CD4-positive, alpha-beta T cell treated with Interleukin-6 for 4 hours (primary cell): ENCODE measurements around the gene PRSS48.
"Not testable (repeated sequence)": the region's sequence is repeated elsewhere in the genome, so short reads cannot be mapped to it uniquely, and the experiment has no call there.

Experiments
- DNase-seq: peaks from one replicate; pipeline ENCODE4 v3.0.0-alpha.2; 2020; ENCODE audit warnings: mixed read lengths

The PRSS48 gene

DNA sequence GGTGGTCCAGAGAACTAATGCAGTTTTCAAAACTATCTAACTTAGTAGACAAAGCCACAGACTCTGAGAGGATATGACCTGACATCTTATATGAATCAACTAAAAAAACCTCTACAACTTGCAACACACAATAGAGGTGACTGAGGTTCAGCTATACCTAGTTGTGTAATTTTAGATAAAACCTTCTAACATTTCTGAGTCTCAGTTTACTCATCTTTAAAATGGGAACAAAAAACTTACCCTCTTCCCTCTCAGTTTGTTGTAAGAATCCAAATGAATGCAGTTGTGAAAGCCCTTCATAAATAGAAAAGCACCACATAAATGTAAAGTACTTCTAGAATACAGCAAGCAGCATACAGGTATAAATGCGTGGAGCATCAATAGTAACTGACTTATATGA is 42.5 kb downstream of the PRSS48 start:
- no peak for DNase-seq

DNA sequence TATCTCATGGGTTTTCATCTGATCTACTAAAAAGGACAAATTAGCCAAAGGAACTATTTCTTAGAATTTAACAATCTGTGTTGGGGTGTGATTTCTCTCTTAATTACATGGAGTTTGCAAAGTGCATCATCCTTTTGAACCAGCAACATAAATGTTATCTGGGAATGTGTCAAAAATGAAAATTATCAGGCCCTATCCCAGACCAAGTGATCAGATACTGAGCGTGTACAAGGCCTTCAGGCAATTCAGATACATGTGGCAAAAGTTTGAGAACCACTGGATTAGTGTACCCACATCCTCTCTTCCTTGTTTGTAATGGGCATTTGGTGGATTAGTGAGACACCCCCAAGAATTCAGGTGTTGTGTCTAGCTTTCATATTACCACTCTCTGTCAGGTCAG is 44.6 kb downstream of the PRSS48 start:
- DNase-seq = no peak

DNA sequence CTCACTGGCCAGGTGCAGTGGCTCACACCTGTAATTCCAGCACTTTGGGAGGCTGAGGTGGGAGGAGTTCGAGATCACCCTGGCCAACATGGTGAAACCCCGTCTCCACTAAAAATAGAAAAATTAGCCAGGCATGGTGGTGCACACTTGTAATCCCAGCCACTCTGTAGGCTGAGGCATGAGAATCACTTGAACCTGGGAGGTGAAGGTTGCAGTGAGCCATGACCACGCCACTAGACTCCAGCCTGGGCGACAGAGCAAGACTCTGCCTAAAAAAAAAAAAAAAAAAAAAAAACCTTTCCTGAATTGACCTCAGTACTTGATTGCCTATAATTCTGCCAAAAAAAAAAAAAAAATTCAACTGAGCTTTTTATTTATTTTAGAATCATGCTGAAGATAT is 45.2 kb downstream of the PRSS48 start:
- not testable (repeated sequence) for DNase-seq

DNA sequence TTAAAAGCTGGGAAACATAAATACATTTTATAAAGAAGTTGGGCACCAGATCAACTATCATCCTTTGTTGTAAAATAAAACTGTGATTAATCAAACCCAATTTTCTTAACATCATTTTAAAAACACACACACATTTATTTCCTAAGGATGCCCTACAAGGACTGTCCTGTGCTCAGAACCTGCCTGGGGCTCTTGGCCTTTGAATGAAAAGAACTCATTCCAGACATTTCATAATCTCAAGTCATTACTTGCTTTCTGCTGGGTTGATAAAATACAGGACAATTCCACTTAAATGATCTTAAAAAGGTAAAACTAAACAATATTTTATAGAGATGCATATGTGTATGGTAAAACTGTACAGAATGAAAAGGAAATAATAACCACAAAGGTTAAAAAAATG is 45.6 kb downstream of the PRSS48 start:
- no peak for DNase-seq

DNA sequence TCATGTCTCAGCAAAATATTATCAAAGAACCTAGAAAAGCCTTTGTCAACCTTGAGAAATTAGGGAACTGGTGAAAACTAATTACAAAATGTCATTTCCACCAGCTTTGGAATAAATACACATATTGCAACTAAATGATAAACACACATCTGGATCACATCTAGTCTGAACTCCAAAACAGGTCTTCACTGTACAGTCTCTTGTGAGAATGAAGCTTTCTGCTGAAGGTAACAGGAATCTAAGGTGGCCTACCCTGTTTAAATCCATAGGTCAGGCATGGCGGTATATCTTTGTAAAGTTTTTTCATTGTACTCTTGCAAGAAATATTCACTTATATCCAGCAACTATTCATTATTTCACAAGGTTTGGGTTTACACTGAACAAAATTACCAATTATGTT is 46.7 kb downstream of the PRSS48 start:
- no peak for DNase-seq

DNA sequence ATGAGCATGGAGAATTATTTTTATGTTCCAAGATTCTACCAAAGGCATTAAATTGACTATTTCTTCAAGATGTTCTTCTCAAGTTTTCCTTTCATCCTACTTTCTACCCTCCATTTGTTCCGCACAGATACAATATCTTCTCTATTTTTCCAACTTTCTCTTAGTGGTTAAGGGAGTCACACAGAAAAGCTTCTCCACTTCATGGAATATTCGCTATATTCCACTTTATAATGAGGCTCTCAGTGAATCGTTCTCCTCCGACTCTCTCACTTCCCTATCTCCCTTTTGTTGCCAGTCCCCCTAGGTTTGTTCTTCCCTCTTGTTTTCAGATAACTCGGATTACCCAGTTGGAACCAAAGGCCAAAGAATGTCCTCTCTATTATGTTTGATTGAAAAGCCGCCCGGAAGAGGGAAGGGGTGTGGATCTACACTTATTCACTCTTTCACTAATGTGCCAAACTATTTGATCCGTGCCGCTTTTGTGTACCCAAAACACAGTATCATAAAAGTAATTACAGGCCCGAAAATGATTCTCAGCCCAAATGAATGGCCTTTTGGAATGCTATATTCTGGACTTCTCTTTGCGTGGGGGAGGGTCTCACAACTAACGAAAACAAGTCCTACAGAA is 47.3 kb downstream of the PRSS48 start:
- no peak for DNase-seq

DNA sequence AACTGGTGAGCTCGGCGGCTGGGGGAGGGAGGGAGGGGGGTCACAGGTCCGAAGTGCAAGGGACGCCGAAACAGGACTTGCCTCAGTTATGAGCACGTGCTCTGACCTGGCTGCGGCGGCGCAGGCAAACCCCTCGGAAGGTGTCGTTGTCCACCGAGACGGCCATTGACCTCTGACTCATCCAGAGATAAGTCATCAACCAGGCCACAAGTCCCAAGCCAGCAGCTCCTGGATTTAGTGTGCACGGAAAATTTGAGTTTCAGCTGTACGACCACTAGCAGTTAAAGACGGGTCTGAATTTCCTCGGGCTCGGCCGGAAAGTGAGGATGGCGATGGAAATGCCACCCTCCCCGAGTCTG is 47.8 kb downstream of the PRSS48 start:
- no peak for DNase-seq

DNA sequence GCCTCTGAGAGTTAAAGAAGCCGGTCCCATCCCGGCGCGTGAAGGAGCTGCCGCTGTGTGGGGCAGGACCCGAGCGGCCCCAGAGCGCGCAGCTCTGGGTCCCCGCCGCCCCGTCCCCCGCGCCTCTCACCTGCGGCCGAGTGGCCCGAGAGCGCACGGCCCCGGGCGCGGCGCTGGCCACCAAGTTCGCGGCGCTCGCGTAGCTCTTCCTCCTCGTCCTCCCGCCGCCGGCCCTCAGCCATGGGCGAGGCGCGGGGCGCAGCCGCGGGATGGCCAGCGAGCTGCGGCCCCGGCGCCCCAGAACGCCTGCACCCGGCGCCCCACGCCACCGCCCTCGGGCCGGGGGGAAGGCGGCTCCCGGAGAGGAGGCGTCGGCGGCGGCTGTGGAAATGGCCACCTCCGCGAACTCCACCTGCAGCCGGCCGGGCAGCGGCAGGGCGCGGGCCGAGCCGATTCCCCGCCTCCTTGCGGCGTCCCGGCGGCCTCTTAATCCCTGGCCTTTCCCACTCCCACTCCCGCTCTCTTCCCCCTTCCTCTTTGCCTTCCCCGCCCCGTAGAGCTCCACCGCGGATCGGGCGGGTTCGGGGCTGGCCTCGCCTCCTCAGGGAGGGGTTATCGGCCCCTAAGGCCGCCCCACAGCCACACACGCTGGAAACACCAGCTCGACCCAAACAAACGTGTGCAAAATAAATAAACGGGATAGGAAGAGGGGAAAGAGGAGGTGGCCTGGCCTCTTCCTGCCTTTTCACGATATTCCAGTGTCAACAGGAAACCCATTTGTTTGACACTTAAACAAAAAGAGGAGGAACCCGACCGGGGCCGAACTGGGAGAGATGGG is 48.4 kb downstream of the PRSS48 start, which contains the start of gene SH3D19:
TSS of gene SH3D19 (minus strand) at position 495 of the 838 bp plus-strand sequence. CDS start at position 242, 253 bp downstream.
- no peak for DNase-seq

DNA sequence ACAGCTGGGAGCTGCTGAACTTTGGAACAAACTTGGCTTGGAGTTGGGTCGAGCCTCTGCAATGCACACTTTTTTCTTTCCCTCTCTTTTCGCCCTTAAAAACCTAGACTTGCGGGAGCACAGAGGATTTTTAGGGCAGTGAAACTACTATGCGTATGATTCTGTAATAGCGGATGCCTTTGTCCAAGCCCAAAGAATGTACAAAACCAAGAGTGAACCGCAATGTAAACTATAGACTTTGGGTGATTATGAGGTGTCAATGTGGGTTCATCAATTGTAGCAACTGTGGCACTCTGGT is 48.9 kb downstream of the PRSS48 start:
- no peak for DNase-seq

DNA sequence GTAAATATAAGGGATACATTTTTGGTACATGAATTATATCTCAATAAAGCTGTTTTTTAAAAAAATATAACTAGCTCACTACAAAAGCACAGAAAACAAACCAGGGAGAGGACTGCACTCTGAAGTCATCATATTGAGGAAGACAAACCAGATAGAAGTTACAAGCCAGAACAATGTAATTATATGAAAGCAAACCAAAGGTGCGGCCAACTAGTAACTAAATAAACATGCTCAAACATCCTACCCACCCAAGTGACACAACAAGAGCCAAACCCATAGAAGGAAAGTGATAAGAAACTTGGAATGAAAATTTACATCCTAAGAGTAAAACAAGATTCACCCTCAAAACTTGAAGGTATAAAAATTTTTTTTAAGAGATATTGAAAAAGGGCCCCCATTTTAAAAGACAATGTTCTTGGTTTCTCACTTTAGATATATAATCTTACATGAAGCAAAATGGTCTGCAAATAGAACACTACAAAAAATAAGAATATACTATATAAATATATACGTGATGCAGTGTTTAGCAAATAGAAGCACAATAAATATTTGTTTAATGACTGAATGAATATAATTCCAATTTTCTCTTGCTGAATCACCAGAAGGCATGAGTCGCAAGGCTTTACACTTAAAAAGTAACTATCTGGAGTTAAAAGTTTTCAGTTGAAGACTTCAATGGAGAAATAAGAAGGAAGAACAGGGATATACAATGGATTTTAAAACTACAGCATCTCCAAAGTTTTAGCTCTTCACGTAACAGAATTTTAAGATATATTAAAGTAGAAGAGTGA is 52.5 kb downstream of the PRSS48 start:
- no peak for DNase-seq

DNA sequence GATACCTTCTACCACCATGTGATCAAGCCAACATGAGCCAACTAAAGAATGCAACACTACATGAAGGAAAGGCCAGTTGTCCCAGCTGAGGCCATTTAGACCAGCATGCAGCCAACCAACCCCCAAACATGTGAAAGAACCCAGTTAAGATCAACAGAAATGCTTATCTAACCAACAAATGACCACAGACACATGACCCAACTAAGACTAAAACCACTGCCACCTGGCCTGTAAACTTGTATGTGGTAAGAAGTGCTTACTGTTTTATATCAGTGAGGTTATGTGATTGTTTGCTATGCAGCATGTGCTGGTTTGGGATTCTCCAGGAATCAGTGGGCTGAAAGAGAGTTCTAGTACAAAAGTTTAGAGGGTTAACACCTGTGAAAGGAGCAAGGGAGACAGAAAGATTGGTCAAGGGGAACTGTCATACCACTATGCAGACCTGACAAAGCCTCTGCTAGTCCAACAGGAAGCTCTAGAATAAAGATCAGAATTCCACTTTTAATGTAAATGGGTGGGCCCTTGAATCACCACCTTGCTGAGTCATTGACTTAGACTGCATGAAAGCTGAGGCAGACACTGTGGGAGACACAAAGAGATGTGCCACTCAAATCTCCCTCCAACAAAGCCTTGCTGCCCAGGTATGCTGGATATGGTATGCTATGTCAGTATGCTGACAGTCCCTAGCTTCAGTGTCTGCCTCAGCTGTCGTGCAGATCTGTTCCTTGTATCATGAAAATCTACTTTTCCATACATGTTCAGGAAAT is 54.5 kb downstream of the PRSS48 start:
- no peak for DNase-seq

DNA sequence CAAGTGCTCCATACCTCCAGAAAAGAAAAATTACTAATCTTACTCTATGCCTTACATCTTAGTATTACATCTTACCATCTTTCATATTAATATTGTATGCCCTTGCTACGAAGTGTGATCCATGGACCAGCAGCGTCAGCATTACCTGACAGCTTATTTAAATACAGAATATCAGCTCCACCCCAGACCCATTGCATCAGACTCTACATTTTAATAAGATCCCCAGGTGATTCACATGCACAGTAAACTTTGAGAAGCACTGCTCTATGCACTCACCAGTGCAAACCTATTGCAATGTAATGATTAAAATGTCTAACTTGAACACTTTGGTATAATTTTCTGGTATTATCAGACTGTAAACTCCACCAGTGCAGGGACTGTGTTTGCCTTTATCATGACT is 62.5 kb downstream of the PRSS48 start:
- no peak for DNase-seq

DNA sequence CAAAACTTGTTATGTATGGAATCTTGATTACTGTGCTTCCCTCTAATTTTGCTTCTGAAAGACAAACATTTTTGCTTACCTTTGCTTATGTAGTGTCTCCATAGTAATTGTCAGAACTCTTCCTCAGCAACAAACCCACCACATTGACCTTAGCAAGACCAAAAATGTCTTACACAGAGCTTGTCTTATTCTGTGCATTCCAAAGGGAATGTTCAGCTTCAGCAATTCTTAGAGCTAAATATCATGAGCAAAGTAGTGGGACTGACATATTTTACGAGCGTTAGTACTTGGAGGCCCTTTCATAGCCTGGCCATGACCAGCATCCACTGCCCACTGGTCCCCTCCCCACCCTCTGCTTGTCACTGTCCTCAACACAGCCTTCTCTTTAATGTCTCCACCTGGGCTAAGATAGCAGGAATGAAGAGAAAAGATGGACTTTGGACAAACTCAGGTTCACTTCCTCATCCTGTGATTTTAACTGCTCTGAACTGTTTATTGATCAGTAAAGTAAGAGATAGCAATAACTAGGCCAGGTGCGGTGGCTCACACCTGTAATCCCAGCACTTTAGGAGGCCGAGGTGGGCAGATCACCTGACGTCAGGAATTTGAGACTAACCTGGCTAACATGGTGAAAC is 63.9 kb downstream of the PRSS48 start:
- no peak for DNase-seq
